ENCODE measurements around the gene TIMM50. TPM values are rescaled to one million over a fixed set of nuclear protein-coding genes. Genes with fewer than 3 reads are reported as not detected.

Gene TIMM50
- total and polyA plus RNA-seq, 8 donors: 35.0 to 106 (median 50.5) TPM

DNA sequence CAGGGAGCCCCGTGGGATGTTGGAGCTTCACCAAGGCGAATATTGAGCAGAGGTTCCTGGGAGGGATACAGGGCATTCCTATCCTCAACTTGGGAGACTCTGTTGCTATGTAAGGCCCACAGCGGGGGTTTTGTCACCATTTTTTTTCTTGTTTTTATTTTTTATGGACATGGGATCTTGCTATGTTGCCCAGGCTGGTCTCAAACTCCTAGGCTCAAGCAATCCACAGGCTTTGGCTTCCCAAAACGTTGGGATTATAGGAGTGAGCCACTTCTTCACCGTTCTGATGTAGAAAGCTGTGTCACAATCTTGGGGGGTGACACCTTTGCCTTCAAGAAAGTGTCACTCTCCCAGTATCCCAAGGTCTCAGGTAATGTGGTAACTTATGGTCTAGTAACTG lies 20.7 kb downstream of the TIMM50 start:
- no peaks in the 10 kb centered on the region for H3K36me3 ChIP-seq
- H3K27ac ChIP-seq: no peak overlapping the region
- WGBS, 5 donors: 68 to 80% (median 77%) methylated on average over 5 of the region's 5 CpGs
- H3K27me3 ChIP-seq: peaks cover 12 to 100% (median 83%) of the 10 kb centered on the region in 3 donors
- intact Hi-C loops (cut with DNase I; ENCODE audit: low total_unique reads): no loop called here
- TF ChIP-seq POLR2AphosphoS5 (IDR thresholded peaks at IDR 0.05): no peak
- no peak for TF ChIP-seq EP300 (IDR thresholded peaks at IDR 0.05)
- TF ChIP-seq POLR2A (IDR thresholded peaks at IDR 0.05): no peak
- TF ChIP-seq, protein P1, sequence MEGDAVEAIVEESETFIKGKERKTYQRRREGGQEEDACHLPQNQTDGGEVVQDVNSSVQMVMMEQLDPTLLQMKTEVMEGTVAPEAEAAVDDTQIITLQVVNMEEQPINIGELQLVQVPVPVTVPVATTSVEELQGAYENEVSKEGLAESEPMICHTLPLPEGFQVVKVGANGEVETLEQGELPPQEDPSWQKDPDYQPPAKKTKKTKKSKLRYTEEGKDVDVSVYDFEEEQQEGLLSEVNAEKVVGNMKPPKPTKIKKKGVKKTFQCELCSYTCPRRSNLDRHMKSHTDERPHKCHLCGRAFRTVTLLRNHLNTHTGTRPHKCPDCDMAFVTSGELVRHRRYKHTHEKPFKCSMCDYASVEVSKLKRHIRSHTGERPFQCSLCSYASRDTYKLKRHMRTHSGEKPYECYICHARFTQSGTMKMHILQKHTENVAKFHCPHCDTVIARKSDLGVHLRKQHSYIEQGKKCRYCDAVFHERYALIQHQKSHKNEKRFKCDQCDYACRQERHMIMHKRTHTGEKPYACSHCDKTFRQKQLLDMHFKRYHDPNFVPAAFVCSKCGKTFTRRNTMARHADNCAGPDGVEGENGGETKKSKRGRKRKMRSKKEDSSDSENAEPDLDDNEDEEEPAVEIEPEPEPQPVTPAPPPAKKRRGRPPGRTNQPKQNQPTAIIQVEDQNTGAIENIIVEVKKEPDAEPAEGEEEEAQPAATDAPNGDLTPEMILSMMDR (IDR thresholded peaks at IDR 0.05): no peak
- H3K4me1 ChIP-seq: peaks cover 21 to 28% (median 27%) of the 10 kb centered on the region in 4 donors
- peaks cover 0 to 5% (median 0%) of the 10 kb centered on the region in 4 donors for H3K9me3 ChIP-seq
- H3K4me3 ChIP-seq: no peak overlapping the region
- DNase-seq: no peak

DNA sequence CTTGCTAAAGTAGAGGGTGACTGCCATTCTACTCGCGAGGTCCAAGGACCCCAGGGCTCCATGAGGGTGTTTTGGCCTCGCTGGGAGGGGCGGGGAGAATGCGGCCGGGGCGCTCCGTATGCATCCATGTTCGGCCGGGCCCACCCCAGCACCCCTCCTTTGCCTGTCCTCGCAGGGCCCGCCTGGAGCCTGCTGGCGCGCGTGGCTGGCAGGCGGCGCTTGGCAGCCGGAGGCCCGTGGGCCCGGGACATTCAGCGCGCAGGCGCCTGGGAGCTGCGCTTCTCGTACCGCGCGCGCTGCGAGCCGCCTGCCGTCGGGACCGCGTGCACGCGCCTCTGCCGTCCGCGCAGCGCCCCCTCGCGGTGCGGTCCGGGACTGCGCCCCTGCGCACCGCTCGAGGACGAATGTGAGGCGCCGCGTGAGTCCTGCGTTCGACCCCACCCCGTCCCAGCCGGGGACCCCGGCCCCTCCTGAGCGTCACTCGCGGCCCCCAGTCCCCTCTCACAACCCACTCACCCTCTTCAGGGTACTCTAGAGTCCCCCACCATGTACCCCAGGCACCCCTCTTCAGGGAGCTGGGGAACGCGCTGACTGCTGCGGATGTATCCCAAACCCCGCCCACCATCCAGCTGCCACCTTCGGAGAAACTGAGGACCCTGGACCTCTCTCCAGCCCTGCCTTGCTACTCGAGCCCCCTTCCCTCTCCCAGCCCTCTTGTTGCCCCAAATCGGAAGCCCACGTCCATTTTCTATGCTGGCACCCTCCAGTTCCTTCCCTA lies 22.2 kb downstream of the TIMM50 start:
- Histone ChIP-seq H3K4me3 (no peak overlapping the region), H3K36me3 (no peaks in the 10 kb centered on the region), H3K9me3 (peaks cover 0 to 5% (median 0%) of the 10 kb centered on the region in 4 donors), H3K4me1 (peaks cover 27 to 36% (median 35%) of the 10 kb centered on the region in 4 donors), H3K27ac (no peak overlapping the region), H3K27me3 (peaks cover 12 to 100% (median 83%) of the 10 kb centered on the region in 3 donors)
- TF ChIP-seq EP300 (IDR thresholded peaks at IDR 0.05): no peak
- TF ChIP-seq POLR2A (IDR thresholded peaks at IDR 0.05): no peak
- peak in 1 of 3 donors; percentile 15 for TF ChIP-seq POLR2AphosphoS5 (IDR thresholded peaks at IDR 0.05)
- TF ChIP-seq, protein P1 (IDR thresholded peaks at IDR 0.05): peak in 5 of 7 experiments; percentile 6 to 88 (median 81)
- WGBS, 5 donors: 13 to 40% (median 17%) methylated on average over 19 to 69 of the region's 69 CpGs
- DNase-seq: peak; percentile 62 to 88
- intact Hi-C loops (cut with DNase I; ENCODE audit: low total_unique reads): no loop called here

DNA sequence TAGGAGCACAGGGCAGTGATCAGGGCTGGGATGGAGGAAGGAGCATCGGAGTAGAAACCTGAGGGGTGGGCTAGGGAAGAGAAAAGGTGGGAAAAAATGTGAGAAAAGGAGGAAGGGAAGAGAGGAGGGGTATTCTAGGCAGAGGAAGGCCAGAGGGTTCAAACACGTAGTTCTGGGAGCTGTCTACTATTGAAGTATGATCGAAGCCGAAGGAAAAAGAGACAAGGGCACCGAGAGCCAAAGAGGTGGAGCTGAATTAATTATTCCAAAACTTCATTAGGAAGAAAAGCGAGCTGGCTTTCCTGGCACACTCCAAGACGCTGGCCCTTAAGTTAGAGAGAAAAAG lies 25.9 kb downstream of the TIMM50 start:
- intact Hi-C loops (cut with DNase I; ENCODE audit: low total_unique reads): no loop called here
- TF ChIP-seq POLR2AphosphoS5 (IDR thresholded peaks at IDR 0.05) (no peak), EP300 (IDR thresholded peaks at IDR 0.05) (no peak), POLR2A (IDR thresholded peaks at IDR 0.05) (no peak)
- TF ChIP-seq, protein P1 (IDR thresholded peaks at IDR 0.05): no peak
- peaks cover 12 to 20% (median 19%) of the 10 kb centered on the region in 4 donors for H3K4me1 ChIP-seq
- peaks cover 0 to 5% (median 0%) of the 10 kb centered on the region in 4 donors for H3K9me3 ChIP-seq
- no peak overlapping the region for H3K27ac ChIP-seq
- peak overlapping the region in 3 of 4 donors; percentile 33 to 56 (median 50) for H3K4me3 ChIP-seq
- H3K36me3 ChIP-seq: no peaks in the 10 kb centered on the region
- no peak for DNase-seq
- H3K27me3 ChIP-seq: peaks cover 7 to 100% (median 57%) of the 10 kb centered on the region in 3 donors
- WGBS, 5 donors: 54 to 66% (median 59%) methylated on average over 7 of the region's 7 CpGs

DNA sequence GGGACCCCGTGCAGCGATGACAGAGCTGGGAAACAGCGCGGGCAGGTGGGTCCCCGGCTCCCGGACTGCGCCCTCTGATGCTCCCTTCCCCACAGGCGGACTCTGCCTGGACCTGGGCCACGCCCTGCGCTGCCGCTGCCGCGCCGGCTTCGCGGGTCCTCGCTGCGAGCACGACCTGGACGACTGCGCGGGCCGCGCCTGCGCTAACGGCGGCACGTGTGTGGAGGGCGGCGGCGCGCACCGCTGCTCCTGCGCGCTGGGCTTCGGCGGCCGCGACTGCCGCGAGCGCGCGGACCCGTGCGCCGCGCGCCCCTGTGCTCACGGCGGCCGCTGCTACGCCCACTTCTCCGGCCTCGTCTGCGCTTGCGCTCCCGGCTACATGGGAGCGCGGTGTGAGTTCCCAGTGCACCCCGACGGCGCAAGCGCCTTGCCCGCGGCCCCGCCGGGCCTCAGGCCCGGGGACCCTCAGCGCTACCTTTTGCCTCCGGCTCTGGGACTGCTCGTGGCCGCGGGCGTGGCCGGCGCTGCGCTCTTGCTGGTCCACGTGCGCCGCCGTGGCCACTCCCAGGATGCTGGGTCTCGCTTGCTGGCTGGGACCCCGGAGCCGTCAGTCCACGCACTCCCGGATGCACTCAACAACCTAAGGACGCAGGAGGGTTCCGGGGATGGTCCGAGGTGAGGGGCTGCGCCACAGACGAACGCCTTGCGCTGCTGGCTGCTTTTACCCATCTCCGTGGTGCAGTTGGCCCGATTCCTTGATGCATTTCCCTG lies 26.5 kb downstream of the TIMM50 start:
- no peak overlapping the region for H3K27ac ChIP-seq
- WGBS, 5 donors: 3 to 16% (median 4%) methylated on average over 29 to 96 of the region's 96 CpGs
- no peaks in the 10 kb centered on the region for H3K36me3 ChIP-seq
- H3K4me3 ChIP-seq: peak overlapping the region; percentile 31 to 56 (median 42)
- TF ChIP-seq, protein P1 (IDR thresholded peaks at IDR 0.05): no peak
- TF ChIP-seq EP300 (IDR thresholded peaks at IDR 0.05) (no peak), POLR2A (IDR thresholded peaks at IDR 0.05) (no peak), POLR2AphosphoS5 (IDR thresholded peaks at IDR 0.05) (no peak)
- H3K4me1 ChIP-seq: peaks cover 12 to 20% (median 19%) of the 10 kb centered on the region in 4 donors
- DNase-seq: peak in 1 of 2 donors; percentile 88
- peaks cover 0 to 5% (median 0%) of the 10 kb centered on the region in 4 donors for H3K9me3 ChIP-seq
- peaks cover 7 to 100% (median 55%) of the 10 kb centered on the region in 3 donors for H3K27me3 ChIP-seq
- intact Hi-C loops (cut with DNase I; ENCODE audit: low total_unique reads): no loop called here
